Measurements from ENCODE around the gene CST1. TPM values are rescaled to one million over a fixed set of nuclear protein-coding genes. Genes with fewer than 3 reads are reported as not detected.
"Not testable (repeated sequence)": the region's sequence is repeated elsewhere in the genome, so short reads cannot be mapped to it uniquely, and the experiment has no call there.

The CST1 gene
- total and polyA plus RNA-seq, 4 donors, result not detected

GRCh38 chr20:23772074-23772473 lies 21.3 kb upstream of the CST1 start:
- no peaks in the 10 kb centered on the region for H3K4me1 ChIP-seq (ENCODE audit: control insufficient read depth in 5 of 5, insufficient read depth in 5 of 5, low read length in 5 of 5)
- TF ChIP-seq CTCF (IDR thresholded peaks at IDR 0.05; ENCODE audit: control extremely low read depth, extremely low read depth), result no peak
- no peak for ATAC-seq (ENCODE audit: insufficient read depth, low FRiP score)

GRCh38 chr20:23770384-23770783 lies 19.6 kb upstream of the CST1 start:
- DNase-seq, result no peak
- WGBS, 2 donors, result 82 to 84% methylated on average over 2 of the region's 2 CpGs
- ATAC-seq (ENCODE audit: insufficient read depth, low FRiP score), result no peak
- Histone ChIP-seq H3K4me3 (no peak overlapping the region), H3K27ac (ENCODE audit: low read depth in 1 of 2, low read length in 1 of 2) (no peak overlapping the region), H3K9me3 (ENCODE audit: control insufficient read depth in 4 of 4, insufficient read depth in 3 of 4, low read length in 3 of 4) (peaks cover 0 to 3% (median 0%) of the 10 kb centered on the region in 4 donors), H3K4me1 (ENCODE audit: control insufficient read depth in 5 of 5, insufficient read depth in 5 of 5, low read length in 5 of 5) (no peaks in the 10 kb centered on the region), H3K9ac (ENCODE audit: insufficient read depth in 1 of 2, low read length in 2 of 2) (no peak overlapping the region), H3K36me3 (ENCODE audit: control insufficient read depth in 4 of 4, insufficient read depth in 4 of 4, low read length in 4 of 4) (no peaks in the 10 kb centered on the region), H3K27me3 (ENCODE audit: control insufficient read depth in 3 of 3, insufficient read depth in 3 of 3, low read length in 2 of 3) (no peaks in the 10 kb centered on the region)
- no peak for TF ChIP-seq CTCF (IDR thresholded peaks at IDR 0.05; ENCODE audit: control extremely low read depth, extremely low read depth)

More at GRCh38 chr20:23772074-23772473, 21.3 kb upstream of the CST1 start:
- H3K36me3 ChIP-seq (ENCODE audit: control insufficient read depth in 4 of 4, insufficient read depth in 4 of 4, low read length in 4 of 4), result no peaks in the 10 kb centered on the region
- no peaks in the 10 kb centered on the region for H3K27me3 ChIP-seq (ENCODE audit: control insufficient read depth in 3 of 3, insufficient read depth in 3 of 3, low read length in 2 of 3)
- WGBS, 2 donors, result 88 to 90% methylated on average over 3 of the region's 3 CpGs
- no peak overlapping the region for H3K9ac ChIP-seq (ENCODE audit: insufficient read depth in 1 of 2, low read length in 2 of 2)
- no peak for DNase-seq
- no peak overlapping the region for H3K4me3 ChIP-seq
- peaks cover 0 to 6% (median 0%) of the 10 kb centered on the region in 4 donors for H3K9me3 ChIP-seq (ENCODE audit: control insufficient read depth in 4 of 4, insufficient read depth in 3 of 4, low read length in 3 of 4)
- no peak overlapping the region for H3K27ac ChIP-seq (ENCODE audit: low read depth in 1 of 2, low read length in 1 of 2)

GRCh38 chr20:23768520-23768919 lies 17.8 kb upstream of the CST1 start:
- not testable (repeated sequence) for ATAC-seq (ENCODE audit: insufficient read depth, low FRiP score); DNase-seq; H3K27ac ChIP-seq (ENCODE audit: low read depth in 1 of 2, low read length in 1 of 2); H3K36me3 ChIP-seq (ENCODE audit: control insufficient read depth in 4 of 4, insufficient read depth in 4 of 4, low read length in 4 of 4); H3K9ac ChIP-seq (ENCODE audit: insufficient read depth in 1 of 2, low read length in 2 of 2); H3K4me3 ChIP-seq; H3K27me3 ChIP-seq (ENCODE audit: control insufficient read depth in 3 of 3, insufficient read depth in 3 of 3, low read length in 2 of 3); H3K4me1 ChIP-seq (ENCODE audit: control insufficient read depth in 5 of 5, insufficient read depth in 5 of 5, low read length in 5 of 5); H3K9me3 ChIP-seq (ENCODE audit: control insufficient read depth in 4 of 4, insufficient read depth in 3 of 4, low read length in 3 of 4)

- H3K27me3 ChIP-seq (ENCODE audit: control insufficient read depth in 3 of 3, insufficient read depth in 3 of 3, low read length in 2 of 3), result no peaks in the 10 kb centered on the region
- no peak for DNase-seq
- H3K36me3 ChIP-seq (ENCODE audit: control insufficient read depth in 4 of 4, insufficient read depth in 4 of 4, low read length in 4 of 4), result no peaks in the 10 kb centered on the region
- WGBS, 2 donors, result 88 to 91% methylated on average over 1 of the region's 1 CpG
- H3K9ac ChIP-seq (ENCODE audit: insufficient read depth in 1 of 2, low read length in 2 of 2), result no peak overlapping the region
- H3K27ac ChIP-seq (ENCODE audit: low read depth in 1 of 2, low read length in 1 of 2), result no peak overlapping the region
- no peaks in the 10 kb centered on the region for H3K4me1 ChIP-seq (ENCODE audit: control insufficient read depth in 5 of 5, insufficient read depth in 5 of 5, low read length in 5 of 5)
- H3K4me3 ChIP-seq, result no peak overlapping the region
- peaks cover 0 to 7% (median 0%) of the 10 kb centered on the region in 4 donors for H3K9me3 ChIP-seq (ENCODE audit: control insufficient read depth in 4 of 4, insufficient read depth in 3 of 4, low read length in 3 of 4)
- no peak for TF ChIP-seq CTCF (IDR thresholded peaks at IDR 0.05; ENCODE audit: control extremely low read depth, extremely low read depth)
- no peak for ATAC-seq (ENCODE audit: insufficient read depth, low FRiP score)
Measured at GRCh38 chr20:23766531-23766930, 15.8 kb upstream of the CST1 start.

Data from lung (tissue), 12 donors.